ENCODE measurements around the gene SYNM.

SYNM gene

DNA sequence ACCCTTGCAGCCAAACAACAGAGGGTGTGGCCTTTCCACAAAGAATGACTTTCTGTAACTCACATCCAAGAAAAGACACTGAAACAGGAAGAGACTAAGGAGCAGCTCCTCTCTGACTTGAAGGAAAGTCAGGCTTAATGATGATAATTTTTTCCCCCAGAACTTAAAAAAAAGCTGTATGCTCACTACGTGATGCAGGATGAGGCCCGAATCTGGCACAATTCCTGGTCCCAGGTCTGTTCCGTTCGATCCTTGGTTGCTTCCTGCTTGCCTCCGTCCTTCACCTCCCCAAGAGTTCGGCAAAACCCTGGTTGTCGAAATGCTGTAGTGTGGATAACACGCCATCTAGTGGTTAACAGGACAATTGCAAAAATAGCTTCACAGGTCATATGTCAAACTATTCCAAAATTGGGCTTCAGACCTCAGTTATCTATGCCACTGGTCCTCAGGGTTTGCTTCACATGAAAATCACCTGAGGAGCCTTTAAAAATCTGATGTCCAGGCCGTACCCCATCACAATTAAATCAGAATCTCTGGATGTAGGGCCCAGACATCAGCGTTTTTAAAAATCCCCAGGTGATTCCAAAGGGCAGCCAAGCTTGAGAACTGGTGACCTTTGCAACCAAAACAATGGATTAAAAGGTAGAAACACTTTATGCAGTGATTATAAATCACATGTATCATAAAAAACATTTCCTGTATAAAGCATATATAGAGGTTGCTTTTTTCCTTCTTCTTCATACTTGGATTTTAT lies 28.1 kb upstream of the SYNM start:
- in situ Hi-C loops (cut with HindIII; ENCODE audit: low sequenced_read_pairs): no loop called here

- in situ Hi-C loops (cut with HindIII; ENCODE audit: low sequenced_read_pairs): no loop called here
Observed at GRCh38 chr15:99082798-99083197, 22.1 kb upstream of the SYNM start.

GRCh38 chr15:99084965-99085364 lies 19.9 kb upstream of the SYNM start:
- in situ Hi-C loops (cut with HindIII; ENCODE audit: low sequenced_read_pairs): no loop called here

GRCh38 chr15:99085413-99086326 lies 19.2 kb upstream of the SYNM start:
- in situ Hi-C loops (cut with HindIII; ENCODE audit: low sequenced_read_pairs): no loop called here

GRCh38 chr15:99086327-99086667 lies 18.6 kb upstream of the SYNM start:
- in situ Hi-C loops (cut with HindIII; ENCODE audit: low sequenced_read_pairs): no loop called here

DNA sequence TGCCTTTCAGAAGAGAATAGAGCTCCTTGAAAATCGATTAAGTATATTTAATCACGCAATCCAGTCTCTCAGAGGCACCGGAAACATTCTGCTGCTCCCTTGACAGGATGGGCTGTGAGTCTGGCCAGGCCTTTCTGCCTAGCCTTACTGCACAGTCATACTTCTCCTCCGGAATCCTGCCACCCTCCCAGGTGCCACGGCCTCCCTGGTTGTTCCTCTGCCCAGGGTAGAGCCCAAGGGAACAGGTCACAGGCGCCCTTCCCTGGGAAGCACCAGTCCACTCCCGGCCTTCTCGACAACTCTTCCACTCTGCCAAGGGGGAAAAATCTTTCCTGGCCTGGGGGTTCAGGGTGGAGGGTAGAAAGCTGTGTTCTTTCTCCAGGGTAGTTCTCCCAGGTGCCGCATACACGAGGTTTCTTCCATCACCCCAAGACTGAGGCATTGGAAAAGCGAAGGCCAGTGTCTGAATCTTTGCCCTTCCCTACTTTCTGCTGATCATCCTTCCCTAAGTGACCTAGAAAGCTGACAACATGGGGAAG lies 17.4 kb upstream of the SYNM start:
- in situ Hi-C loops (cut with HindIII; ENCODE audit: low sequenced_read_pairs): no loop called here

GRCh38 chr15:99090011-99090699 lies 14.7 kb upstream of the SYNM start:
- in situ Hi-C loops (cut with HindIII; ENCODE audit: low sequenced_read_pairs): no loop called here

DNA sequence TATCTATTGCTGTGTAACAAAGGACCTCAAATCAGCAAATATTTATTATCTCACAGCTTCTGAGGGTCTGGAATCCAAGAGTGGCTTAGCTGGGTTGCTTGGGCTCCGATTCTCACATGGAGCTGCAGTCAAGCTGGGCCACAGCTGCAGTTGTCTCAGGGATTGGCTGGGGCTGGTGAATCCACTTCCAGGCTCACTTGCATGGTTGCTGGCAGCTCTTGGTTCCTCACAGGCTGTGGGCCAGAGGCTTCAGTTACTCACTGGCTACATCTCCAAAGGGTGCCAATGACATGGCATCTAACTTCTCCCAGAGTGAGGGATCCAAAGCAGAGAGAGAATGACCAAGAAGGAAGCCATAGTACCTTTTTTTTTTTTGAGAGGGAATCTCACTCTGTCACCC lies 13.9 kb upstream of the SYNM start:
- in situ Hi-C loops (cut with HindIII; ENCODE audit: low sequenced_read_pairs): no loop called here

DNA sequence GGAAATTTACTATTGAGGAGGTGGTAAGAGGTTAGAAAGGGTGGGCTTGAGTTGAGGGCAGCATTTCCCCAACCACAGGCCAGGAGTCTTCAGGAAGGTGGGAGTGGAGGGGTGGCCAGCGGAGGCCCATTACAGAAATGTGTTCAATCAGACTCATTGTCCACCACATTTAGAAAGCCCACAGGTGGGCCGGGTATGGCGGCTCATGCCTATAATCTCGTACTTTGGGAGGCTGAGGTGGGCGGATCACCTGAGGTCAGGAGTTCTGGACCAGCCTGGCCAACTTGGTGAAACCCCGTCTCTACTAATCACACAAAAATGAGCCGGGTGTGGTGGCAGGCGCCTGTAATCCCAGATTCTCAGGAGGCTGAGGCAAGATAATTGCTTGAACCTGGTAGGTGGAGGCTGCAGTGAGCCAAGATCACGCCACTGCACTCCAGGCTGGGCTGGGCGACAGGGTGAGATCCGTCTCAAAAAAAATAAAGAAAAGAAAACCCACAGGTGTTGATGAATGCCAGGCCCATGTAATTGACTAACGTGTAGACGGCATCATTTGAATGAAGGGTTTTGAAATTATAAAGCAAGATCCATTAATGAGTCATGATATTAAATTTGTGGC lies 12.2 kb upstream of the SYNM start:
- in situ Hi-C loops (cut with HindIII; ENCODE audit: low sequenced_read_pairs): no loop called here

- in situ Hi-C loops (cut with HindIII; ENCODE audit: low sequenced_read_pairs): no loop called here
Observed at GRCh38 chr15:99095626-99096025, 9.3 kb upstream of the SYNM start.

DNA sequence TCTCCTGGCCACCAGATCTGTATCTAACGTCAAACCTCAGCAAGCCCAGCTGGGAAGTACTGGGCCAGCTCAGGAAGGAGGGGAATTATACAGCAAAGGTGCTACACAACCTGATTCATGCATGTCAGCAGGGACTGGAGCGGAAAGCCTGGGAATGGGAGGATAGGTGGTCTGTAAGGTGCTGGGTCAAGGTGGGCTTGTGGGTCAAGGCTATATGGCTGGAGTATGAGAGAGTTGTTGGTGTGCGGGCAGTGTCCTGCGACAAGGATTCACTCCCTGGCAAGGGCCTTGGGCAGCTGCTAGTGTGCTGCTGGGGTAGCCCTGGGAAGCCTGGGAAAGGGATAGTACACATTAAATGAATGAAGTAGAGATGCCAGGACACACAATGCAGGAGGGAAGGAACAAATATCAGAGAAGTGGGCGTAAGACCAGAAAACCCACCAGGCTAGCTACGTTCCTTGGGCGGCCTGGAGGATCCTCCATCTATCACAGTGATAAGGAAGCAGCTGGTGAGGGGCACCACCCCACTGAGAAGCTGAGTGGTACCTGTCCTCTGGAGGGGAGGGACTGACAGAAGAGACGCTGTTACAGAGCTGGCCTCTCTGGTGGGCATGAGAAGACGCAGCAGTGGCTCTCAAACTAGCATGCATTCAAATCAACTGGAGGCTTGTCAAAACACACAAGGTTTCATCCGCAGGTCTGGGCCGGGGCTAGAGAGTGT lies 8.5 kb upstream of the SYNM start:
- in situ Hi-C loops (cut with HindIII; ENCODE audit: low sequenced_read_pairs): no loop called here

- in situ Hi-C loops (cut with HindIII; ENCODE audit: low sequenced_read_pairs): no loop called here
Observed at GRCh38 chr15:99096894-99097426, 7.9 kb upstream of the SYNM start.

DNA sequence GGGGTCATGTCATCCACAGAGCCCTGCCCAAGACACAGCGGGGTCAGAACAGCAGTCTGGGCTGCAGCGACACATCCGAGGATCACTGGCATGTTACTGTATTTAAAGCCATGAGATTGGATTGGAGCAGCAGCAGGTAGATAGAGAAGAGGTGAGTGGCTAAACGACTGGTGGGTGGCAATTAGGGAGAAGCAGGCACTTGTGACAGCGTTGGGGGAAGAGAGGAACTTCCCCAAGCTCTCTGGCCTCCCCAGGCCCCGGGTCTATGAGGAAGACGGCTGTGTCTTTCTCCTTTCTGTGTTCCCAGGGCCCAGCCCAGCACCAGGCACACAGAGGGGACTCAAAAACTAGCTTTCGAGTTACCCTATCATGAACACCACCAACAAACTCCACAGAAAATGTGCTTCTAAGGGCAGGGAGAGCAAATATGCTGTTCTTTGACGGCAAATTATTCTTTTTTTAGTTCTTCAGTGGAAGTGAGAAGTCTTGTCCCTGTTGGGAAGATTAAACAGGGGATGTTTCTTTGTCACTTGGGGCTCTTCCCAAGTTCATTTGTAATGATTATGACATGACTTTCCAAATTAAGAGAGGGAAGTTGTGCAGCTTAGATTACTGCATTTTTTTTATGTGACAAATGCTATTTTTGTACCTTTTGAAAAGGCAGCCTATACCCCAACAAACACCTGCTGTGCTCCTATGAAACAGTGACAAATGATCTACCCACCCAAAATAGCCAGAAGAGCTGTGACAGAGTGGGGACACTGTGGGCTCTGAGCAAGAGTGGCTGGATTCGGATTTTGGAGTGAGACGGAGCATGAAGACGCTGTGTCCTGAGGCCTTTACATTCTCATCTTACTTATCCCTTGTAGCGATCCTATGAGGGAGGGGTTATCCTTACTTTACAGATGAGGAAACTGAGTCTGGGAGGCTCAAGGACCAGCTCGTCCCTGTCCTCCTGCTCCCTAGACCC lies 7.2 kb upstream of the SYNM start:
- in situ Hi-C loops (cut with HindIII; ENCODE audit: low sequenced_read_pairs): no loop called here

GRCh38 chr15:99098426-99098825 lies 6.5 kb upstream of the SYNM start:
- in situ Hi-C loops (cut with HindIII; ENCODE audit: low sequenced_read_pairs): no loop called here

DNA sequence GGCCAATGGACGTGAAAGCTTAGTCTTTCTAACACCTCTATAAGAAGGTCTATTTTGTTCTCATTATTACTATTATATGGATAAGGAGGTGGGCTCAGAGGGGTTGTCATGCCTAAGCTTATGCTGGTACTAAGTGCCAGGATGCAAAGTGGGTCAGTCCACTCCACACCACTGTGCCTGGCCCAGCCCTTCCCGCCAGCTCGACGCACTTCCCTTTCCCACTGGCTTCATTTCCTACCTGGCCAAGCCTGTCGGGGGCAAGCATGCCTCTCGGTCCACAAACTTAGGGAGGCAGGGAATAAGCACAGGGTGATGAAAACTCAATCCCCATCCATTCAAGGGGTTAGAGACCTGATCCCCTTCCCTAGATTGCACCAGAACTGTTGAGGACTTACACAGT lies 5.9 kb upstream of the SYNM start:
- in situ Hi-C loops (cut with HindIII; ENCODE audit: low sequenced_read_pairs): no loop called here

GRCh38 chr15:99099661-99100060 lies 5.2 kb upstream of the SYNM start:
- in situ Hi-C loops (cut with HindIII; ENCODE audit: low sequenced_read_pairs): loop anchor here (10.0 kb wide), 1 partner anchor 105 kb away; no protein-coding TSS in a partner anchor

DNA sequence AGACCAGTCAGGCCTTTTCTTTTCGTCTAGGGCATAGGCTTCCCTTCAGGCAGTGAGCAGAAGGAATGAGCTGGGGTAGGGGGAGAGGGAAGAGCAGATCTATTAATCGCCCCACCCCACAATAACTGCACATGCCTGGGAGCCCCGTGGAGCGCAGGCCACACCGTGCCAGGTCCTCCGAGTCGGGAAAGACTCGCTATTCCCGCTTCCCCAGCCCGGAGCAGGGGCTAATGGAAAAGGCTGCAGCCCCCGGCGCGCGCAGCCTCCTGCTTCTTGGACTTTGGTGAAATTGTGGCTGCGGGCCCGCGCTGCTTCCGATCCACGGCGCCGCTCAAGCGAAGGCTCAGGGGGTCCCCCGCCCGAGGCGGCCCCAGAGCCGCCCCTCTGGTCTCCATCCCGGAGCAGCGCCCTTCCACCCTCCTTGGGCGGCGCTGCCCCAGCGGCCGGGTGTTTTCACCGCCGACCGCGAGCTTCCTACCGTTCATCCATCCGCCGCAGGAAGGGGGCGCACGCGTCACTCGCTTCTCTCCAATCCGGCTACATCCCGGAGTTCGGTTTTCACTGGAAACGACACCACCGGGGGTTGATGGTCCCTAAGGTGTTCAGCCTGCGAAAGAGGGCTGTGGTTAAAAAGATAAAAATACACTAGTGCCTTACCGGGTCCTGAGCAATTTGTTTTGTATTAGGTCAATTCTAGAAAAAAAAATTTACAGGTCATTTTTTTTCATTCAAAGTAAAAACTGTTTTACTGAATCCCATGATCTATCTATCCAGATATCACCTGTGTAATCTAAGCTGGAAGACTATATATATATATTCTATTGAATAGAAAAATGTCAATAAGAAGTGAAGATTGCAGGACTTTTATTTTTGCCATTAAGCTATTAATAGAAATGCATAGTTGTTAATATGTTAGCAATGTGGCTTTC lies 4.4 kb upstream of the SYNM start:
- in situ Hi-C loops (cut with HindIII; ENCODE audit: low sequenced_read_pairs): loop anchor here (10.0 kb wide), 1 partner anchor 104 kb away; no protein-coding TSS in a partner anchor

DNA sequence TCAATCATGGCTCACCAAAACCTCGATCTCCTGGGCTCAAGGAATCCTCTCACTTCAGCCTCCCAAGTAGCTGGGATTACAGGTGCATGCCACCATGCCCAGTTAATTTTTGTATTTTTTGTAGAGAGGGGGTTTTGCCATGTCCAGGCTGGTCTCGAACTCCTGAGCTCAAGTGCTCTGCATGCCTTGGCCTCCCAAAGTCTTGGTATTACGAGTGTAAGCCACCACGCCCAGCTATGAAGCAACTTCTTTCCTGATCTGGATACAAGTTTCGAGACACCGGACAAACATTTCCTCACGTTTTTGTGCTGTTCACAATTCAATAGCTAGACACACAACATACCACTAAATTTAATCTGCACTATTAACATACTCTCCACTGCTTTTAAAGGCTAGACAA lies 3.4 kb upstream of the SYNM start:
- in situ Hi-C loops (cut with HindIII; ENCODE audit: low sequenced_read_pairs): loop anchor here (10.0 kb wide), 1 partner anchor 103 kb away; no protein-coding TSS in a partner anchor

All from DLD1 (cell line).